A673 (cell line): ENCODE measurements around the gene LRRC32. TPM values are rescaled to one million over a fixed set of nuclear protein-coding genes. Genes with fewer than 3 reads are reported as not detected.
"Not testable (repeated sequence)": the region's sequence is repeated elsewhere in the genome, so short reads cannot be mapped to it uniquely, and the experiment has no call there.

Source experiments
- BruUV-seq: library from RNA; stranded (reverse); fragments of 400-500 nt; replicated peaks from 2 replicates; lab custom pipeline; 2021; lab: Mats Ljungman, UMichigan
- CTCF ChIA-PET: fragments of 300-600 bp; sonication (Branson Sonifier 250); formaldehyde crosslinking; loops from one replicate; lab custom pipeline; 2022; ENCODE audit warnings: antibody characterized with exemption; lab: Charles Lee
- POLR2A ChIA-PET: fragments of 300-600 bp; sonication (Branson Sonifier 250); formaldehyde crosslinking; loops from one replicate; lab custom pipeline; 2022; ENCODE audit warnings: antibody characterized with exemption; ENCODE audit not compliant: low non-redundant PET; lab: Charles Lee
- DNase-seq: peaks from one replicate; pipeline ENCODE4 v3.0.0-alpha.2; 2015; ENCODE audit warnings: low spot score
- H3K27ac ChIP-seq: fragments of 200-600 bp; sonication (generic); 2 replicates; pipeline ENCODE4 v1.5.1; 2016; ENCODE audit warnings: mixed run types, low read depth, mild to moderate bottlenecking, mixed read lengths, antibody characterized with exemption, low read length; ENCODE audit not compliant: poor library complexity, severe bottlenecking
- H3K27me3 ChIP-seq: fragments of 200-600 bp; sonication (generic); replicated peaks from 2 replicates; pipeline ENCODE4 v1.6.1; 2017; ENCODE audit warnings: mixed run types, low read depth, mild to moderate bottlenecking, mixed read lengths, antibody characterized with exemption, low read length; ENCODE audit not compliant: insufficient read depth, poor library complexity
- H3K36me3 ChIP-seq: fragments of 200-600 bp; sonication (generic); 2 replicates; pipeline ENCODE4 v1.6.1; 2016; ENCODE audit warnings: mixed run types, mild to moderate bottlenecking, mixed read lengths, antibody characterized with exemption, low read length; ENCODE audit not compliant: insufficient read depth, poor library complexity, severe bottlenecking
- H3K4me1 ChIP-seq: fragments of 200-600 bp; sonication (generic); 2 replicates; pipeline ENCODE4 v1.6.1; 2017; ENCODE audit warnings: mixed run types, mild to moderate bottlenecking, mixed read lengths, antibody characterized with exemption, low read length; ENCODE audit not compliant: insufficient read depth, poor library complexity, severe bottlenecking
- H3K4me3 ChIP-seq: fragments of 200-600 bp; sonication (generic); 2 replicates; pipeline ENCODE4 v1.5.1; 2016; ENCODE audit warnings: low read depth, mixed run types, mild to moderate bottlenecking, mixed read lengths, low read length; ENCODE audit not compliant: poor library complexity, severe bottlenecking
- H3K9me3 ChIP-seq: fragments of 200-600 bp; sonication (generic); 2 replicates; pipeline ENCODE4 v1.6.1; 2016; ENCODE audit warnings: mixed run types, low read depth, mild to moderate bottlenecking, mixed read lengths, antibody characterized with exemption, low read length; ENCODE audit not compliant: poor library complexity, severe bottlenecking
- EZH2 ChIP-seq: fragments of 200-600 bp; sonication (generic); IDR thresholded peaks from 2 replicates; pipeline ENCODE4 v1.6.1; 2017; ENCODE audit warnings: borderline replicate concordance, low read depth, mild to moderate bottlenecking, mixed read lengths, antibody characterized with exemption, low read length; ENCODE audit not compliant: poor library complexity, severe bottlenecking
- intact Hi-C: fragments of 100-400 bp; cut with micrococcal nuclease; formaldehyde crosslinking; loops from one replicate; pipeline ENCODE4 v1.10.0; 2022; ENCODE audit not compliant: unreplicated experiment
- total RNA-seq: library from RNA; stranded (reverse); gene quantifications from 2 replicates; pipeline ENCODE4 v1.2.3, GENCODE V29; 2021
- TF ChIP-seq, protein P1 (sequence below): fragments of 300-800, 200-600 bp; sonication (generic); conservative IDR thresholded peaks from 2 replicates; pipeline ENCODE4 v1.5.1; 2017; ENCODE audit warnings: low read depth, mild to moderate bottlenecking, antibody characterized with exemption, low read length, moderate library complexity, mixed read lengths

Gene LRRC32
- total RNA-seq, 1 experiment from 2014 or later: not detected

DNA sequence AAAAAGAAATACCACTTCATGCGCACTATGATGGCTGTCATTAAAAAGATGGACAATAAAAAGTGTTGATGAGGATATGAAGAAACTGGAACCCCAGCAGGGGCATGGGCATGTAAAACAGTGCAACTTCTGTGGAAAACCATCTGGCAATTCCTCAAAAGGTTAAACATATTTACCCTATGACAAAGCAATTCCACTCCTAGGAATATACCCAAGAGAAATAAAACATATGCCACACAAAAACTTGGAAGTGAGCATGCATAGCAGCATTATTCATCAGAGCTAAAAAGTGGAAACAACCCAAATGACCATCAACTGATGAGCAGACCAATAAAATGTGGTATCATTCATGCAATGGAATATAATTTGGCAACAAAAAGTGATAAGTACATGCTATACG is 50.1 kb downstream of the LRRC32 start:
- H3K27me3 ChIP-seq: no peaks in the 10 kb centered on the region
- intact Hi-C loops: no loop called here
- POLR2A ChIA-PET: no interaction called here
- H3K4me3 ChIP-seq: no peak overlapping the region
- CTCF ChIA-PET: no interaction called here
- BruUV-seq: no TSS peak
- H3K4me1 ChIP-seq: peaks cover 8% of the 10 kb centered on the region
- DNase-seq: no peak
- H3K27ac ChIP-seq: no peak overlapping the region
- no peaks in the 10 kb centered on the region for H3K9me3 ChIP-seq
- H3K36me3 ChIP-seq: no peaks in the 10 kb centered on the region
- TF ChIP-seq, protein P1, sequence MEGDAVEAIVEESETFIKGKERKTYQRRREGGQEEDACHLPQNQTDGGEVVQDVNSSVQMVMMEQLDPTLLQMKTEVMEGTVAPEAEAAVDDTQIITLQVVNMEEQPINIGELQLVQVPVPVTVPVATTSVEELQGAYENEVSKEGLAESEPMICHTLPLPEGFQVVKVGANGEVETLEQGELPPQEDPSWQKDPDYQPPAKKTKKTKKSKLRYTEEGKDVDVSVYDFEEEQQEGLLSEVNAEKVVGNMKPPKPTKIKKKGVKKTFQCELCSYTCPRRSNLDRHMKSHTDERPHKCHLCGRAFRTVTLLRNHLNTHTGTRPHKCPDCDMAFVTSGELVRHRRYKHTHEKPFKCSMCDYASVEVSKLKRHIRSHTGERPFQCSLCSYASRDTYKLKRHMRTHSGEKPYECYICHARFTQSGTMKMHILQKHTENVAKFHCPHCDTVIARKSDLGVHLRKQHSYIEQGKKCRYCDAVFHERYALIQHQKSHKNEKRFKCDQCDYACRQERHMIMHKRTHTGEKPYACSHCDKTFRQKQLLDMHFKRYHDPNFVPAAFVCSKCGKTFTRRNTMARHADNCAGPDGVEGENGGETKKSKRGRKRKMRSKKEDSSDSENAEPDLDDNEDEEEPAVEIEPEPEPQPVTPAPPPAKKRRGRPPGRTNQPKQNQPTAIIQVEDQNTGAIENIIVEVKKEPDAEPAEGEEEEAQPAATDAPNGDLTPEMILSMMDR: no peak
- TF ChIP-seq EZH2: no peak

DNA sequence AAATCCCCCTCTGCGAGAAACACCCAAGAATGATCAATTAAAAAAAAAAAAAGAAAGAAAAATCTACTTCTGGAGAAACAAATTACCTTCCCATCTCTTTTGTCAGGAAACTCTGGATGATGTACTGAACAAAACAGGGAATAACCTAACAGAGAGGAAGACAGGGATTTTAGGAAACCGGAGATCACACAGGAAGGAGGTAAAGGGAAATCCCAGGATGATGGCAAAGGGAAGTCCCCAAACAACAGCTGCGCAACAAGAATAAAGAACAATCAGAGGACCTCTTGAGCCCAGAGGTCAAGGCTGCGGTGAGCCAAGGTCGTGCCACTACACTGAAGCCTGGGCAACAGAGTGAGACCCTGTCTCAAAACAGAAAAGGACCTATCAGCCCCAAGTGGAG is 50.7 kb downstream of the LRRC32 start:
- BruUV-seq, DNase-seq, H3K36me3 ChIP-seq, H3K27me3 ChIP-seq, CTCF ChIA-PET, H3K9me3 ChIP-seq, H3K27ac ChIP-seq, intact Hi-C loops, H3K4me3 ChIP-seq, POLR2A ChIA-PET: not testable (repeated sequence)
- H3K4me1 ChIP-seq: peaks cover 12% of the 10 kb centered on the region

GRCh38 chr11:76617553-76618265 is 52.8 kb downstream of the LRRC32 start:
- H3K9me3 ChIP-seq: no peaks in the 10 kb centered on the region
- H3K4me3 ChIP-seq: no peak overlapping the region
- TF ChIP-seq EZH2: no peak
- TF ChIP-seq, protein P1: no peak
- POLR2A ChIA-PET: no interaction called here
- no peaks in the 10 kb centered on the region for H3K27me3 ChIP-seq
- no TSS peak for BruUV-seq
- no peak for DNase-seq
- H3K36me3 ChIP-seq: no peaks in the 10 kb centered on the region
- peaks cover 12% of the 10 kb centered on the region for H3K4me1 ChIP-seq
- intact Hi-C loops: no loop called here
- no peak overlapping the region for H3K27ac ChIP-seq
- CTCF ChIA-PET: no interaction called here
